Transverse colon (tissue), 3 donors: Measurements from ENCODE around the gene TEX53.

Experiments
- EP300 ChIP-seq: sonication (generic); formaldehyde crosslinking; IDR thresholded peaks from one replicate; pipeline ENCODE4 v1.6.1; 2017; ENCODE audit warnings: antibody characterized with exemption, low read depth
- TF ChIP-seq, protein P1 (sequence below), 5 experiments: fragments of 200-600 bp in 3 of 5; fragments of 450-650 bp in 2 of 5; sonication (generic) in 3 of 5; IDR thresholded peaks; 1 replicate in 2 of 5; 2 replicates in 3 of 5; pipeline ENCODE4 v1.5.1; 2016 to 2017; ENCODE audit warnings: antibody characterized with exemption in 5 of 5, inconsistent platforms in 3 of 5, mild to moderate bottlenecking in 2 of 5, moderate library complexity in 1 of 5

DNA sequence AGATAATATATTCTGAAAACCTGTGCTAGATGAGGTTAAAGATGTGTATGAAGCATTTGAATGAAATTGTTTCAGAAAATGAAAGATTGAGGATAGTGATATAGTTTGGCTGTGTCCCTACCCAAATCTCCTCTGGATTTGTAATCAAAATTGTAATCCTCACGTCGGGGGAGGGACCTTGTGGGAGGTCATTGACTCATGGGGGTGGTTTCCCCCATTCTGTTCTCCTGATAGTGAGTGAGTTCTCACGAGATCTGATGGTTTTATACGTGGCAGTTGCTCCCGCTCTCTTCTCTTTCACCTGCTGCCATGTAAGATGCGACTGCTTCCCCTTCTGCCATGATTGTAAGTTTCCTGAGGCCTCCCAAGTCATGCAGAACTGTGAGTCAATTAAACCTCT is 26.4 kb upstream of the TEX53 start:
- TF ChIP-seq, protein P1, sequence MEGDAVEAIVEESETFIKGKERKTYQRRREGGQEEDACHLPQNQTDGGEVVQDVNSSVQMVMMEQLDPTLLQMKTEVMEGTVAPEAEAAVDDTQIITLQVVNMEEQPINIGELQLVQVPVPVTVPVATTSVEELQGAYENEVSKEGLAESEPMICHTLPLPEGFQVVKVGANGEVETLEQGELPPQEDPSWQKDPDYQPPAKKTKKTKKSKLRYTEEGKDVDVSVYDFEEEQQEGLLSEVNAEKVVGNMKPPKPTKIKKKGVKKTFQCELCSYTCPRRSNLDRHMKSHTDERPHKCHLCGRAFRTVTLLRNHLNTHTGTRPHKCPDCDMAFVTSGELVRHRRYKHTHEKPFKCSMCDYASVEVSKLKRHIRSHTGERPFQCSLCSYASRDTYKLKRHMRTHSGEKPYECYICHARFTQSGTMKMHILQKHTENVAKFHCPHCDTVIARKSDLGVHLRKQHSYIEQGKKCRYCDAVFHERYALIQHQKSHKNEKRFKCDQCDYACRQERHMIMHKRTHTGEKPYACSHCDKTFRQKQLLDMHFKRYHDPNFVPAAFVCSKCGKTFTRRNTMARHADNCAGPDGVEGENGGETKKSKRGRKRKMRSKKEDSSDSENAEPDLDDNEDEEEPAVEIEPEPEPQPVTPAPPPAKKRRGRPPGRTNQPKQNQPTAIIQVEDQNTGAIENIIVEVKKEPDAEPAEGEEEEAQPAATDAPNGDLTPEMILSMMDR (IDR thresholded peaks at IDR 0.05), result no peak
- TF ChIP-seq EP300, result no peak
